Raji (cell line): Measurements from ENCODE around the gene ITPR3.

Experiments
- POLR2A ChIP-seq: IDR thresholded peaks from 2 replicates; pipeline ENCODE4 v1.6.1; 2011; ENCODE audit warnings: low read depth, low read length, control low read depth; ENCODE audit not compliant: insufficient read depth

Gene ITPR3

DNA sequence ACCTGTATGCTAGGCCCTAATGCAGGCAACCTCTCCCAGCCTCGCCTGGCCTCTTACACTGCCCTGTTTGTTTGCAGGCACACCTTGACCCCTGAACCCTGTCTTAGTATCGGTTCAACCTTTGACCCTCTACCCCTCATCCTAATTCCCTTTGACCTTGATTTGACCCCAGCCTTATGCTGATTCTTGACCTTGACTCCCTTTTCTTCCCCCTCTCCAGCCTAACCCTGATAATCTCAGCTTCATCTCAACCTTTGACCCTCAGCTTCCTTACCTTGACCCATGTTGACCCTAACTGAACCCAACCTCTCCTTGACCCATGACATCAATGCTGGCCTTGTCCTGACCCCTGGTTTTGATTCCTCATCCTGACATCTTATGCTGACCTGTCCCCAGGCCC, 56.6 kb downstream of the ITPR3 start:
- no peak for TF ChIP-seq POLR2A

DNA sequence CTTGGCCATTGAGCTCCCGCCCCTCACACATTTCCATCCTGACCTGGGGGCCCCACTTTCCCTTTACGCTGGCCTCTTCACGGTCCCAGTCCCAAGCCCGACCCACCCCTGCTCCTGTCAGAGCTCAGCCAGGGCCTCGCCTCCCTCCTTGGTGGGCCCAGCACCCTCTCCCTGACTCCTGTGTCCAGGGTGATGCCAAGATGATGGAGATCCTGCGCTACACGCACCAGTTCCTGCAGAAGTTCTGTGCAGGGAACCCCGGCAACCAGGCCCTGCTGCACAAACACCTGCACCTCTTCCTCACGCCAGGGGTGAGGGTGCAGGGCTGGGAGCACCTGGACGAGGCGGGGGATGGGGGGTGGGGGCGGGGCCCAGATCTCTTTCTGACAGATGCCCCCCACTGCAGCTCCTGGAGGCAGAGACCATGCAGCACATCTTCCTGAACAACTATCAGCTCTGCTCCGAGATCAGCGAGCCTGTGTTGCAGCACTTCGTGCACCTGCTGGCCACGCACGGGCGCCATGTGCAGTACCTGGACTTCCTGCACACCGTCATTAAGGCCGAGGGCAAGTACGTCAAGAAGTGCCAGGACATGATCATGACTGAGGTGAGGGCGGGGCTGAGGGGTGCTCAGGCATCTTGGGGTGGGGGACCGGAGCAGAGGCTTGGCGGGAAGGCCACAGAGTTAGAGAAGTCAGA, 57.3 kb downstream of the ITPR3 start:
- no peak for TF ChIP-seq POLR2A

DNA sequence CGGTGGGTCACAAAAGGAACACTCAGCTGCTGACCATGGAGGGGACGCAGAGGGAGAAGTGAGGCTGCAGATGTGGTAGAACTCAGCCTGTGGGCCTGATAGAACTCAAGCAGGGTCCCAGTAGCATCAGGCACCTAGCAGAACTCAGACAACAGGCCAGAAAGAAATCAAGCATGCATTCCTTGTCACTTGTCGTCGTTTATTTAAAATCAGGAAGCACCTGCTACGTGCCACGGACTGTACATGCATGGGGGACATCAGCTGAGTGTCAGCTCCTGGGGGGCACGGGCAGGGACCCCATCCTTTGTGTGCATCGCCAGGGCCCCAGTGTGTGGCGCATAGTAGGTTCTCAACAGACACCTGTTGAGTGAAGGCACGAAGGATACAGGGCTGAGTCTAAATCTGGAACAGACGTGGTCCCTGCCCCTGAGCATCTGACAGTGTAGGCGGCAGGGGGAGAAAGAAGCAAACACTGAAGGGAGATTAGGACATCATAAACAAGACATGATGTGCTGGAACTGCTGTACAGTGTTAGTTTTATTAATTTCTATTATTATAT, 57.9 kb downstream of the ITPR3 start:
- TF ChIP-seq POLR2A: no peak

GRCh38 chr6:33679761-33680160, 58.6 kb downstream of the ITPR3 start:
- no peak for TF ChIP-seq POLR2A

DNA sequence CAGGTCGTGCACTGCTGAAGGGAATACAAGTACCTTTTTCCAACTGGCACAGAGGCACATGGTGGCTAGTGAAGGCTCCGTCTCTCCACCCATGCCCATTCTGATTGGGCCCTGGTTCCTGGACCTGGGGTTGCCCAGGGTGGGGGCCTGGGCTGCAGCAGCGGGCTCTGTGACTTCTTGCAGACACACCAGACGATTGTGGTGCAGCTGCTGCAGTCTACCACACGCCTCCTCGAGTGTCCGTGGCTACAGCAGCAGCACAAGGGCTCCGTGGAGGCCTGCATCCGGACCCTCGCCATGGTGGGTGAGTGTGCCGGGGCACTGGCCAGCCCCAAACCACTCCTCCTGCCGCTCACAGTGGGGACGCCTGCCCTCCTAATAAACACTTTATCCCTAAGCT, 61.2 kb downstream of the ITPR3 start:
- no peak for TF ChIP-seq POLR2A

DNA sequence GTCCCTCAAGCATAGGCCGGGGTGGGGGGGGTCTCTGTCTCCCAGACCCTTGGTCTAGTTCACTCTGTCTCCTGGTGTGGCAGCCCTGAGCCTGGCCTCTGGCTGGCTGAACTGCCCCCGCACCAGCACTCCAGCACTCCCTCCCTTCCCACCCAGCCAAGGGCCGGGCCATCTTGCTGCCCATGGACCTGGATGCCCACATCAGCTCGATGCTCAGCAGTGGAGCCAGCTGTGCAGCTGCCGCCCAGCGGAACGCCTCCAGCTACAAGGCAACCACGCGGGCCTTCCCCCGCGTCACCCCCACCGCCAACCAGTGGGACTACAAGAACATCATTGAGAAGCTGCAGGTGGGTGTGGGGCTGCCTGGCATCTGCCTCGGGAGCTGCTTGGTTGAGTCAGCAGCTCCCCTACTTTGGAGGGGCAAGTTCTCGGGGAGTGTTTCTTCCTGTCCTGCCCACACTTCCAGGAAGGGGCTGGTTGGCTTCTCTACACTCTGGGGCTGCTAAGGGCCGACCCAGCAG, 62.0 kb downstream of the ITPR3 start:
- no peak for TF ChIP-seq POLR2A

GRCh38 chr6:33683576-33684427, 62.7 kb downstream of the ITPR3 start:
- TF ChIP-seq POLR2A: no peak

DNA sequence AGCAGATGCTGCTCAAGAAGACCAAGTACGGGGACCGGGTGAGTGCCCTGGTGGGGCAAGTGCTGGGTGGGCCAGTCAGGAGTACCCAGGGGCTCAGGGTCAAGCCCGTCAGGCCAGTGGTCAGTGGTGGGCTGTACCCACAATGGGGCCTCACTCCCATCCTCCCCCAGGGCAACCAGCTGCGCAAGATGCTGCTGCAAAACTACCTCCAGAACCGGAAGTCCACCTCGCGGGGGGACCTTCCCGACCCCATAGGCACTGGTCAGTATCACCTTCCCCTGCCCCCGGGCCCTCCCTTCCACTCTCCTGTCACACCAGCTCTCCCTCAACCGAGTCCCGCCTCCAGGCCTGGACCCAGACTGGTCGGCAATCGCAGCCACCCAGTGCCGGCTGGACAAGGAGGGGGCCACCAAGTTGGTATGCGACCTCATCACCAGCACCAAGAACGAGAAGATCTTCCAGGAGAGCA, 63.3 kb downstream of the ITPR3 start:
- no peak for TF ChIP-seq POLR2A

DNA sequence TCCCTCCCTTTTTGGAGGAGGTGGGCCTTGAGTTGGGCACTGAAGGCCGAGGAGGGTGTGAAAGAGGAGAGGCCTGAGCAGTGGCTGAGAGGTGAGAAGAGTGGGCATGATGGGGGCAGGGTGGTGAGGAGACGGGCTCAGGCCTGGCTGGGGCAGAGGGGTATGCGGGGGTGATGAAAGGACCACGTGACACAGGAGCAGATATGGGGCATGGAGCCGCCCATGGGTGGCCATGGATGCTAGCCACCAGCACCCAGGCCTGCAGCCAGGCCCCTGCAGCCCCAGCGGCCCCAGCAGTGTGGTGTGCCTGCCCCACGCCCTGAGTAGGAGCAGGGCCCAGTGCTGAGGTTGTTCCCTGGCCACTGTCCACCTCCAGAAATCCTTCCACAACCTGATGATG, 63.9 kb downstream of the ITPR3 start:
- no peak for TF ChIP-seq POLR2A

- TF ChIP-seq POLR2A: no peak
Measured at GRCh38 chr6:33685411-33686224, 64.5 kb downstream of the ITPR3 start.

GRCh38 chr6:33686225-33686924, 65.3 kb downstream of the ITPR3 start:
- TF ChIP-seq POLR2A: no peak

GRCh38 chr6:33686981-33687975, 66.2 kb downstream of the ITPR3 start:
- no peak for TF ChIP-seq POLR2A

- no peak for TF ChIP-seq POLR2A
Measured at GRCh38 chr6:33688006-33688405, 66.9 kb downstream of the ITPR3 start.
